Measurements from ENCODE around the gene PIP5K1B.

DNA sequence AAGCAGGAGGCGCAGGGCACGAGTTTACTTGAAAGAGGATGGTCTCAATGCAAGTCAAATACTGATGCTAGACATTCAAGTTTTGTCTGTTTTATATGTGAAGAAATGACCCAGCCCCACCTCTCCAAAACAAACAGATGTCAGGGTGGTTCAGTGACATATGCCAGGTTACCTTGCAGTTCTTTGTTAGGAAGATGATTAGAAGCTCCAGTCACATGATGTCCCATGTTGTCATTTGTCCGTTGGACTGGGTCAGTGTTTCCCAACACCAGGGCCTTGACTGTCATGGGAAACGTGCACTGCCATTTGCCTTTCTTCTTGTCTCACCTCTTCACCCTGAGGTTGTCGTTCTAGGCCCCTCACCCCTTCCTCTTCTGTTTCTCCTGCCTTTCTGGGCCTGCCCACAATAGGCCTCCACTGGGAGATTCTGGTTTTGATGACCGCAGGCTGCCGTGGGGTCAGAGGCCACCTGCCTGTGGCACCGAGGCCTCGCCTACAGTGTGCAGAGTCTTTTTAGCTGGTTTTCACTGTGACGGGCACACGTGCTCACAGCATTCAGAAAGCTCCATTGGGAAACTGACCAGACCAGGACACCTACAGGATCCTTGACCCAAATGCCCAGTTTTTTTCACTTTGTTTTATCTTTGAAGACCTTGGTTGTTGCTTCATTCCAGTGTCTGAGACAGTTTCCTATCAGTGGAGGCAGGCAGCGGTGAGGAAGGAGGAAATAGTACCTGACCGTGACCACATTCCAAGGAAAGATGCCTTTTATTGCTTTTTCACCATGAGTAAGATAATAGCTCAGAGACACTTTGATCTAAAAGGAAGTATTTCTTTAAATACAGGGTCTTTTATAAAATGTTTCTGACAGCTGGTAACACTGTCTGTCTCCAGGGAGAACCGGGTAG is 123.1 kb downstream of the PIP5K1B start:
- TF ChIP-seq, protein P1, sequence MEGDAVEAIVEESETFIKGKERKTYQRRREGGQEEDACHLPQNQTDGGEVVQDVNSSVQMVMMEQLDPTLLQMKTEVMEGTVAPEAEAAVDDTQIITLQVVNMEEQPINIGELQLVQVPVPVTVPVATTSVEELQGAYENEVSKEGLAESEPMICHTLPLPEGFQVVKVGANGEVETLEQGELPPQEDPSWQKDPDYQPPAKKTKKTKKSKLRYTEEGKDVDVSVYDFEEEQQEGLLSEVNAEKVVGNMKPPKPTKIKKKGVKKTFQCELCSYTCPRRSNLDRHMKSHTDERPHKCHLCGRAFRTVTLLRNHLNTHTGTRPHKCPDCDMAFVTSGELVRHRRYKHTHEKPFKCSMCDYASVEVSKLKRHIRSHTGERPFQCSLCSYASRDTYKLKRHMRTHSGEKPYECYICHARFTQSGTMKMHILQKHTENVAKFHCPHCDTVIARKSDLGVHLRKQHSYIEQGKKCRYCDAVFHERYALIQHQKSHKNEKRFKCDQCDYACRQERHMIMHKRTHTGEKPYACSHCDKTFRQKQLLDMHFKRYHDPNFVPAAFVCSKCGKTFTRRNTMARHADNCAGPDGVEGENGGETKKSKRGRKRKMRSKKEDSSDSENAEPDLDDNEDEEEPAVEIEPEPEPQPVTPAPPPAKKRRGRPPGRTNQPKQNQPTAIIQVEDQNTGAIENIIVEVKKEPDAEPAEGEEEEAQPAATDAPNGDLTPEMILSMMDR (IDR thresholded peaks at IDR 0.05), result no peak
- TF ChIP-seq POLR2A (IDR thresholded peaks at IDR 0.05), result no peak
